Psoas muscle (tissue), 8 donors: ENCODE measurements around the gene ENPP6. TPM values are rescaled to one million over a fixed set of nuclear protein-coding genes. Genes with fewer than 3 reads are reported as not detected.

ENCODE experiments used
- ATAC-seq, 4 donors: fragments of 200-7000 bp; cut with Tn5 transposase; one replicate each; pipeline ENCODE4 v1.9.1; 2020; ENCODE audit warnings: moderate library complexity in 3 of 4, mild to moderate bottlenecking in 2 of 4
- DNase-seq, 2 donors: peaks; one replicate each; pipeline ENCODE4 v3.0.0-alpha.2; 2020
- H3K27ac ChIP-seq: fragments of 200-600 bp; one replicate; pipeline ENCODE4 v1.8.0; 2022
- H3K27me3 ChIP-seq, 3 donors: fragments of 200-600 bp in 1 of 3; one replicate each; pipeline versions ENCODE4 v1.6.1 to v1.8.0; 2013 to 2022; ENCODE audit warnings: low read length in 2 of 3, mild to moderate bottlenecking in 2 of 3, moderate library complexity in 1 of 3; ENCODE audit not compliant: insufficient read depth in 3 of 3
- H3K36me3 ChIP-seq, 2 donors: fragments of 200-600 bp in 1 of 2; one replicate each; pipeline versions ENCODE4 v1.6.1 to v1.8.0; 2013 to 2022; ENCODE audit warnings: low read depth in 1 of 2, mild to moderate bottlenecking in 1 of 2, moderate library complexity in 1 of 2; ENCODE audit not compliant: insufficient read depth in 1 of 2
- H3K4me1 ChIP-seq: fragments of 200-600 bp; one replicate; pipeline ENCODE4 v1.8.0; 2022
- H3K4me3 ChIP-seq: fragments of 200-600 bp; one replicate; pipeline ENCODE4 v1.8.0; 2022; ENCODE audit warnings: mild to moderate bottlenecking
- H3K9me3 ChIP-seq: fragments of 200-600 bp; one replicate; pipeline ENCODE4 v1.8.0; 2022
- CTCF ChIP-seq: fragments of 200-600 bp; IDR thresholded peaks from one replicate; pipeline ENCODE4 v1.8.0; 2022; ENCODE audit warnings: antibody characterized with exemption
- WGBS, 3 donors: extraction: QIAGEN DNeasy Blood & Tissue Kit; methylation state at CpG; one replicate each; pipeline versions ENCODE4 v1.1.6 to v1.1.7; 2013; 5-methylcytosine and 5-hydroxymethylcytosine counted together
- intact Hi-C, 2 donors: fragments of 100-400 bp; cut with DNase I; formaldehyde crosslinking; loops; one replicate each; pipeline versions ENCODE4 v1.11.0 to v1.14.2; 2022
- polyA plus RNA-seq, 3 donors: library from polyadenylated mRNA; stranded (reverse); fragments of 200-250 nt; gene quantifications; one replicate each; pipeline ENCODE4 v1.2.3, GENCODE V29; 2013
- total RNA-seq, 4 donors: library from RNA; stranded (reverse); fragmentation: NEBNext Ultra II Directional in 2 of 4; extraction: Animal tissue kit (Norgen Biotek cat#: 25700) in 2 of 4; gene quantifications; one replicate each; pipeline versions ENCODE4 v1.2.1 to v1.2.4, GENCODE V29; 2021 to 2023
- donor health status: healthy with polysubstance abuse.
- donor health status: DM: no; HTN: no; CAD: no; lungs with moderate emphysema.
- donor health status: Bipolar disorder and iron deficiency.
- donor health status: healthy.
- donor health status: DM: yes; HTN: yes; CAD: no.
- donor health status: DM: no; HTN: no; CAD: no.
- donor health status: DM: no; HTN: no; CAD: no.
- donor health status: DM: yes; HTN: yes; CAD: no.

The ENPP6 gene
- total and polyA plus RNA-seq, 7 donors = 0.05 to 0.79 (median 0.11) TPM; not detected in 1

- H3K27ac ChIP-seq = no peak overlapping the region
- no peak for ATAC-seq
- TF ChIP-seq CTCF = no peak
- H3K4me1 ChIP-seq = no peaks in the 10 kb centered on the region
- peaks cover 0 to 8% (median 3%) of the 10 kb centered on the region in 3 donors for H3K27me3 ChIP-seq
- no peaks in the 10 kb centered on the region for H3K9me3 ChIP-seq
- no peaks in the 10 kb centered on the region for H3K36me3 ChIP-seq
- 14 to 17% (median 16%) methylated on average over 22 of the region's 22 CpGs for WGBS, 3 donors
- no peak for DNase-seq
- H3K4me3 ChIP-seq = peak overlapping the region; percentile 8
- intact Hi-C loops = no loop called here
These were observed 177.7 kb downstream of the ENPP6 start for GRCh38 chr4:184039963-184040383.
